Large intestine (tissue), 3 donors: ENCODE measurements around the gene RPTOR. TPM values are rescaled to one million over a fixed set of nuclear protein-coding genes. Genes with fewer than 3 reads are reported as not detected.

Source experiments
- DNase-seq, 2 donors: peaks; one replicate each; pipeline versions ENCODE4 v3.0.0 to v3.0.0-alpha.2; 2013
- H3K27ac ChIP-seq: one replicate; pipeline ENCODE4 v1.5.1; 2013; ENCODE audit warnings: low read length
- H3K27me3 ChIP-seq: 2 replicates; pipeline ENCODE4 v1.6.1; 2013; ENCODE audit warnings: low read length; ENCODE audit not compliant: control insufficient read depth, insufficient read depth
- H3K36me3 ChIP-seq: 2 replicates; pipeline ENCODE4 v1.6.1; 2013; ENCODE audit warnings: low read length; ENCODE audit not compliant: control insufficient read depth, insufficient read depth
- H3K4me1 ChIP-seq: one replicate; pipeline ENCODE4 v1.6.1; 2013; ENCODE audit warnings: low read length; ENCODE audit not compliant: control insufficient read depth, insufficient read depth
- H3K4me3 ChIP-seq: one replicate; pipeline ENCODE4 v1.5.1; 2013; ENCODE audit warnings: low read length
- H3K9me3 ChIP-seq: one replicate; pipeline ENCODE4 v1.6.1; 2013; ENCODE audit warnings: mild to moderate bottlenecking, low read depth, low read length, moderate library complexity; ENCODE audit not compliant: control insufficient read depth
- WGBS: methylation state at CpG from one replicate; pipeline ENCODE4 v1.1.5; 2013; ENCODE audit warnings: low lambda C conversion rate; ENCODE audit not compliant: insufficient coverage; 5-methylcytosine and 5-hydroxymethylcytosine counted together
- polyA plus RNA-seq: library from polyadenylated mRNA; unstranded; fragments of 120-200 nt; gene quantifications from one replicate; pipeline ENCODE4 v1.2.1, GENCODE V29; 2013

RPTOR gene
- polyA plus RNA-seq, 1 donor, result 16.8 TPM

GRCh38 chr17:80856863-80857755 is 312.5 kb downstream of the RPTOR start:
- H3K27me3 ChIP-seq, result no peaks in the 10 kb centered on the region
- WGBS, result no CpG with 5 or more reads among the region's 27 CpGs

DNA sequence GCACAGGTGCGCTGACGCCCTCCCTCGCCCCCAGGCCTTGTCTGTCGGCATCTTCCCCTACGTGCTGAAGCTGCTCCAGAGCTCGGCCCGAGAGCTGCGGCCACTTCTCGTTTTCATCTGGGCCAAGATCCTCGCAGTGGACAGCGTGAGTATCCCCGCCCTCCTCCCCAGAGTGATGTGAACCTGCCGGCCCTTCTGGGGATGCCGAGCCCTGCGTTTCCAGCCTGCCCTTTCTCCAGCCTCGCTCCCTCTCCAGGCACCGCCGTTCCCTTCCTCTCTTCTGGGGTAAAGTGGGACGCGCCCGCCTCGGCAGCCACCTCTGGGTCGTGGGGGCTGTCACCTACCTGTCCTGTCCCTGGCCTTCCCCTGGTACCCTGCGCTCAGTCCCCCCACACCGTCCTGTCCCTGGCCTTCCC is 313.1 kb downstream of the RPTOR start:
- Histone ChIP-seq H3K36me3 (peaks cover 32% of the 10 kb centered on the region), H3K27ac (no peak overlapping the region), H3K4me3 (no peak overlapping the region), H3K9me3 (peaks cover 5% of the 10 kb centered on the region), H3K27me3 (no peaks in the 10 kb centered on the region), H3K4me1 (no peaks in the 10 kb centered on the region)
- DNase-seq, result no peak
- no CpG with 5 or more reads among the region's 25 CpGs for WGBS

More at GRCh38 chr17:80856863-80857755, 312.5 kb downstream of the RPTOR start:
- Histone ChIP-seq H3K4me3 (no peak overlapping the region), H3K4me1 (no peaks in the 10 kb centered on the region), H3K9me3 (no peaks in the 10 kb centered on the region), H3K27ac (no peak overlapping the region), H3K36me3 (peaks cover 28% of the 10 kb centered on the region)
- DNase-seq, result no peak

GRCh38 chr17:80858301-80859001 is 313.8 kb downstream of the RPTOR start:
- WGBS, result no CpG with 5 or more reads among the region's 20 CpGs
- Histone ChIP-seq H3K27ac (no peak overlapping the region), H3K36me3 (peaks cover 33% of the 10 kb centered on the region), H3K9me3 (peaks cover 12% of the 10 kb centered on the region), H3K4me1 (no peaks in the 10 kb centered on the region), H3K4me3 (no peak overlapping the region), H3K27me3 (no peaks in the 10 kb centered on the region)
- no peak for DNase-seq

DNA sequence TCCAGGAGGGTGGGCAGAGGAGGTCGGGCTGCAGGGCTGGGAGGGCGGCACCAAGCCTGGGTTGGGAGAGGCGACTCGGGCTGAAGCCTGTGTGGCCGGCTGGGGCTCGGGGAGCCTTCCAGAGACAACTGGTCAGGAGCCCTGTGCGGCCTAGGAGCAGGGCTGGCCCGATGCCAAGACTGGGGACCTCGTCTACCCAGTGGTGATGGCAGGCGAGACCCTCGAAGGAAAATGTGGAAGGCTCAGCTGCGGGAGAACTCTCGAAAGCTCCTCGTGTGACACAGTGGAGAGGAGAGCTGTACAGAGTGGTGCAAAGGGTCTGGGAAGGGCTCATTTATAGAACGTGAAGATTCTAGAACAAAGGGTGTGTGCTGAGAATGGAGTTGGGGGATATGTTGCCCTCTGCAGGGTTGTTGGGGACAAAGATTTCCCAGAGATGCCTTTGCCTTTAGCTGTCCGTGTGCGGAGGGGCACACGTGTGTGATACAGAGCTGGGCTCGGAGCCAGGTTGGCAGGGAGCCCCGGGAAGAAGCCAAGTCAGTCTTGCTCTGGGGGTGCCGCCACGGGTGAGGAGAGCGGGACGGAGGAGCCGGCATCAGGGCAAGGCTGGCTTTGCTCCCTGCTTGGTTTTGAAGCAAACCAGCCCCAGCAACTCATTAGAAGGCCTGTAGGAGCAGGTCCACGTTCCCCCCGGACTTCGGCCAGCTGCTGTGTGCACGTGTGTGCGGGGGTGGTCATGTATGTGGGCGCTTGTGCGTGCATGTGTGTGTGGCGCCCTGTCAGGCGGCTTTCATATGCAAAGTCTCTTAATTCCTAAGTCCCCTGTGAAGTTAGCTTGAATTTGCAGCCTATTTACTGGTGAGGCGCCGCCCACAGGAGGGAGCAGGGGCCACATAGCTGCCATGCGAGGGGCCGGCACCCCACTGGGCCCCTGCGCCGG is 314.6 kb downstream of the RPTOR start:
- peak; percentile 21 to 31 for DNase-seq
- WGBS, result no CpG with 5 or more reads among the region's 40 CpGs
- H3K4me1 ChIP-seq, result no peaks in the 10 kb centered on the region
- no peak overlapping the region for H3K27ac ChIP-seq
- peaks cover 15% of the 10 kb centered on the region for H3K9me3 ChIP-seq
- H3K27me3 ChIP-seq, result no peaks in the 10 kb centered on the region
- no peak overlapping the region for H3K4me3 ChIP-seq
- H3K36me3 ChIP-seq, result peaks cover 33% of the 10 kb centered on the region

DNA sequence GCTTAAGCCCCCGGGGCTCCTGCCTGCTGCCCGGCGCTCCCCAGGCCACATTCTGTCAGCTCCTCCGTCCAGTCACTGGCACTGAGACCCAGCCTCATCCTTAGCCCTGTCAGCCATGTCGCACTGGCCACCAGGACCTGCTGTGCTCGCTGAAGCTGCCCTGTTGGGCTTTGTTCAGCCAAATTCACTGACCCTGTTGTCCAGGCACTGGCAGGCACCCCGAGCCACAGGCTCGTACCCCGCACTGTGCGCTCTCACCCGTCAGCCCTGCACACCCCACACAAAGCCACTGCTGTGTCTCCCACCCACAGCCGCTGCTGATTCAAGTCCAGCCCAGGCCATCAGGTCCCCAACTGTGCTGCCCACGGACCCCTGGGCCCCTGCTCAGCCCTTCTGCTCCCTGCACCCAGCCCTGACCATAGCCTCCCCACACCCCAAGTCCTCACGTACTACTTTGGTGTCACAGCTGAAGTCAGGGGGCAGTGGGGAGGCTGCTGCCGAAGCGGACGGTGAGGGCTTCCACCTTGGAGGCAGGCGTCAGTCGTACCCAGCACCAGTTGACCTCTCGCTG is 315.5 kb downstream of the RPTOR start:
- peaks cover 32% of the 10 kb centered on the region for H3K36me3 ChIP-seq
- no peak overlapping the region for H3K27ac ChIP-seq
- WGBS, result 100% methylated on average over 1 of the region's 20 CpGs
- no peaks in the 10 kb centered on the region for H3K27me3 ChIP-seq
- no peaks in the 10 kb centered on the region for H3K4me1 ChIP-seq
- H3K9me3 ChIP-seq, result peaks cover 15% of the 10 kb centered on the region
- no peak overlapping the region for H3K4me3 ChIP-seq
- no peak for DNase-seq

- no CpG with 5 or more reads among the region's 11 CpGs for WGBS
- Histone ChIP-seq H3K27ac (no peak overlapping the region), H3K27me3 (no peaks in the 10 kb centered on the region), H3K4me1 (no peaks in the 10 kb centered on the region), H3K4me3 (no peak overlapping the region), H3K36me3 (peaks cover 26% of the 10 kb centered on the region), H3K9me3 (peaks cover 15% of the 10 kb centered on the region)
- no peak for DNase-seq
These were observed 316.2 kb downstream of the RPTOR start for GRCh38 chr17:80860703-80861417.

- no peaks in the 10 kb centered on the region for H3K27me3 ChIP-seq
- WGBS, result no CpG with 5 or more reads among the region's 11 CpGs
- H3K4me1 ChIP-seq, result no peaks in the 10 kb centered on the region
- no peak overlapping the region for H3K4me3 ChIP-seq
- H3K36me3 ChIP-seq, result peaks cover 22% of the 10 kb centered on the region
- peaks cover 15% of the 10 kb centered on the region for H3K9me3 ChIP-seq
- H3K27ac ChIP-seq, result no peak overlapping the region
- DNase-seq, result no peak
These were observed 316.8 kb downstream of the RPTOR start for GRCh38 chr17:80861418-80861815.

DNA sequence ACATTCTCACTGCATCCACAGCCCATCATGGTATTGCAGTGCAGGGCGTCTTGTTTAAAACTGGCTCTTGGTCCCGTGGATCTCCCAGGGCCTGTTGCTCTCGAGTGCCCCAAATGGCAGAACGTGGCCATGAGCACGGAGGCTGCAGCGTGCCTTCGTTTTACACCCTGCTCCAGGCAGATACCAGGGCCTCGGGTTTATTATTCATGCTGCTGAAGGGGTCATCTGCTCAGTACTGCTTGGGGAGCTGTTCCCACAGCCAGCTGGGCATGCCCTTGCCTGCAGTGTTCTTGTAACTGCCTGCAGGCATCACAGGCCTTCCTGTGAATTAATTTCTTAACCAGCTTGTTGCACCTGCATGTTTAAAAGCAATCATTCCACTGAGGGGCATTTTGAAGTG is 317.3 kb downstream of the RPTOR start:
- H3K27ac ChIP-seq, result no peak overlapping the region
- H3K4me1 ChIP-seq, result no peaks in the 10 kb centered on the region
- DNase-seq, result peak; percentile 33 to 37
- no CpG with 5 or more reads among the region's 8 CpGs for WGBS
- no peaks in the 10 kb centered on the region for H3K27me3 ChIP-seq
- peaks cover 15% of the 10 kb centered on the region for H3K9me3 ChIP-seq
- peaks cover 22% of the 10 kb centered on the region for H3K36me3 ChIP-seq
- no peak overlapping the region for H3K4me3 ChIP-seq

- peaks cover 15% of the 10 kb centered on the region for H3K9me3 ChIP-seq
- DNase-seq, result no peak
- no peak overlapping the region for H3K4me3 ChIP-seq
- H3K36me3 ChIP-seq, result peaks cover 22% of the 10 kb centered on the region
- WGBS, result 100% methylated on average over 3 of the region's 20 CpGs
- H3K27me3 ChIP-seq, result no peaks in the 10 kb centered on the region
- no peaks in the 10 kb centered on the region for H3K4me1 ChIP-seq
- H3K27ac ChIP-seq, result no peak overlapping the region
These were observed 317.9 kb downstream of the RPTOR start for GRCh38 chr17:80862481-80862961.
